Fibroblast of pulmonary artery (primary cell): Measurements from ENCODE around the gene DLGAP4.

Source experiments
- DNase-seq: peaks from one replicate; pipeline ENCODE4 v3.0.0-alpha.2; 2010; ENCODE audit warnings: low read depth
- H3K4me3 ChIP-seq: replicated peaks from 2 replicates; pipeline ENCODE4 v1.5.1; 2011; ENCODE audit warnings: low read depth, mild to moderate bottlenecking, control low read depth, low read length, moderate library complexity
- CTCF ChIP-seq: IDR thresholded peaks from 2 replicates; pipeline ENCODE4 v1.5.1; 2011; ENCODE audit warnings: mild to moderate bottlenecking, control low read depth, low read length, inconsistent platforms; ENCODE audit errors: missing control alignments

Gene DLGAP4

GRCh38 chr20:36264426-36265246 is 41.5 kb upstream of the DLGAP4 start:
- H3K4me3 ChIP-seq, result no peak overlapping the region
- no peak for DNase-seq
- no peak for TF ChIP-seq CTCF

DNA sequence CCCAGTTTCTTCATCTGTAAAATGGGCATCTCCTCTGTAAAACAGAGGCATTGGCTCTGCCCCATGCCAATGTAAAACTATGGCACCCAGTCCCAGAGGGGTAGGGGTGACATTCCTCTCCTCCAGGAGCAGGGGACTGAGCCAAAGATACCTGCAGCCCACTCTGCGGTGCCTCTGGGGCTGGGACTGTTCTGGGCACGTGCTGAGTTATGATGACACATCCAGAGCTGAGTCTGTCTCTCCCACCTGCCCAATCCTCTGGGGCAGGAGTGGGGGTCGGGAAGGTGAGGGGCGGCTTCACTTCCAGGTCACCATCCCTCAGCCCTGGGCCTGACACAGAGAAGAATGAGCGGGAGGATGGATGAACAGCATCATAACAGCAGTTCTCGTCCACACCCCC is 40.0 kb upstream of the DLGAP4 start:
- TF ChIP-seq CTCF, result no peak
- no peak overlapping the region for H3K4me3 ChIP-seq
- DNase-seq, result no peak

GRCh38 chr20:36267605-36268381 is 38.3 kb upstream of the DLGAP4 start:
- DNase-seq, result no peak
- H3K4me3 ChIP-seq, result no peak overlapping the region
- no peak for TF ChIP-seq CTCF

DNA sequence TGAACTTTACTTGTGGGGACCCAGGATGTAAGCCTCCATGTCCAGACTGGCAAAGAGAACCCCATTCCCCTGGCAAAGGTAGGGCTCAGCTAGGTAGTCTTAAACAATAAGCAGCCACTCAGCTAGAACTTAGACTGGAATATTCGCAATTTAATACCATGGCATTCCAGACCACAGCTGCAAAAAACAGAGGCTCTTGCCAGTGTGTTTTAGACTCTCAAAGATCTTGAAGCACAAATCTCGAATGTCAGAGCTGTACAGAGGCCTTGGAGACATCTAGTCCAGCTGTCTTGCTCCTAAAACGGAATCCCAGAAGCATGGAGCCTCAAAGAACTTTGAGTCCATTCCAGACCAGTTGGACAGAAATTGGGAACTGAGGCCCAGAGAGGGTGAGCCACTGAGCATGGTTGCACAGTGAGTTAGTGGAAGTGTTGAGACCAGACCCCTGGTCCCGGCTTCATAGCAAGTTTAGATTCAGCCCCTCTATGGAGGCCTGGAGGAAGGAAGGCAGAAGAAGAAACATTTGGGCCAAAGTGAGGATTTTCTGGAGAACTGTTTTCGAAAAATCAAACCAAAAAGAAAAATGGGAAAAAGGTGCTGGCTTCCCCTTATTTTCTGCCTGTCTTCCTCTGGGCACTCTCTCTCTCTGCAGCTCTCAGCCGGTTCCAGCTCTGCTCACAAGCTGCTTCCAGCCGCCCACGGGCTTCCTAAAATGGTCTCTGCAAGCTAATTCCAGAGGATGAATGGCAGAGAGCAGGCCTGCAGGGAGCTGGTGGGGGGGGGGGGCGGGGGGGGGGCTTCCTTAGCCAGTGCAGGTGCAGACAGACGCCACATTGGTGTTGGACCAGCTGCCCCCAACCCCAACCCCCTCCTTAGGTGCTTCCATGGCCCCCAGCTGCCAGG is 37.4 kb upstream of the DLGAP4 start:
- DNase-seq, result no peak
- no peak for TF ChIP-seq CTCF
- no peak overlapping the region for H3K4me3 ChIP-seq

GRCh38 chr20:36269507-36269906 is 36.6 kb upstream of the DLGAP4 start:
- no peak for TF ChIP-seq CTCF
- no peak overlapping the region for H3K4me3 ChIP-seq
- DNase-seq, result no peak

DNA sequence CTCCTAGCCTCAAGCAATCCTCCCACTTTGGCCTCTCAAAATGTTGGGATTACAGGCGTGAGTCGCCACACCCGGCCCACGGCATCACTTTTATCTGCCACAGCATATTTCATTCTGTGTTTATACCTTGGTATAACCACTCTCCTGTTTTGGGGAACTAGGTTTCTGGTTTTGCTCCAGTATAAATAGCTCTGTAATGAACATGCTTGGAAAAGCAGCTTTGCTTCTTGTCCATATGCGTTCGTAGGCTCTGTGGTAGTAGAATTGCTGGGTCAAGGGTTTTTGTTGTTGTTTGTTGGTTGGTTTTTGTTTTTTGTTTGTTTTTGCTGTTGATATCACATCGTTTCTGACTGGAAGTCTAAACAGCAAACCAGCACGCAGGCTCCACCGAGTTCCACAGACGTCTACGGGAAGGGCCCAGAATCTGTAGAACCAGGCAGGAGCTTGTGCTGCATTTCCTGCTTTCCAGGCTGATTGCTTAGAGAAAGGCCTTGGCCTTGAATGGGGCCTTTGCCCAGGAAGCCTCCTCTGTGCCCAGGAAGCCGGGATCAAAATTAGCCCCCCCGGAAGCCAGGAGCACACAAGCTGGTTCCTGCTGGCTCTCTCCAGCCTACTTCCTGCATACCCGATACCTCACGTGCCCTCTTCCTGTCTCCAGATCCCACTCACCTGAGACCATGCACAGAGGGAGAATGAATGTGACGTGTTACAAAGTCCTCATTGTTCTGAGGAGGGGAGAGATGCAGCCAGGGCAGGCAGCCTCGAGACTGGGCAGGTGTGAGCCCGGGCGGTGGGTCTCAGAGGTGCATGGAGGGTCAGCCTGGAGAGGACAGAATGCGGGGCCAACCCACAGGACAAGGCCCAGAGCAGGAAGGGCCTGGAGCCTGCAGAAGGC is 35.1 kb upstream of the DLGAP4 start:
- DNase-seq, result no peak
- TF ChIP-seq CTCF, result no peak
- no peak overlapping the region for H3K4me3 ChIP-seq
